ENCODE results near the gene HSD3B1. TPM values are rescaled to one million over a fixed set of nuclear protein-coding genes. Genes with fewer than 3 reads are reported as not detected.

The HSD3B1 gene
- total and polyA plus RNA-seq, 7 donors: not detected

DNA sequence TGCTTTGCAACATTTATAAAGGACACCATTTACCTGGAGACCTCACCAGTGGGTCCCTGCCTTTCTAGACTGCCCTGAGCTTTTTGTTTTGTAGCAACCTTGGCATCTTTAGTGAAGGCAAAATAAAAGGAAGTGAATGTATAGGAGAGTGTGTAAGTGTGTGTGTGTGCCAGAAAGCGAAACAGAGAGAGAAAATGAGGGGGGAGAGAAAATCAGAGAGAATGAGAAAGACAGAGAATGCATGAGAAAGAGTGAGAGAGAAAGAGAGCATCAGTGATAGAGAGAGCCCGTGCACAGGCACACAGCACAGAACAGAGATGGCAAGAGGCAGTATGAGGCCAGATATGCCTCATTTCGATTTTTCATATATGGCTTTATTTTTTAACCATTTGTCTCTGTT is 57.5 kb downstream of the HSD3B1 start:
- 82 to 90% (median 83%) methylated on average over 3 of the region's 3 CpGs for WGBS, 3 donors
- no peak for DNase-seq
- Histone ChIP-seq H3K4me3 (no peak overlapping the region), H3K27me3 (ENCODE audit: insufficient read depth in 3 of 3, low read length in 2 of 3) (no peaks in the 10 kb centered on the region), H3K27ac (no peak overlapping the region), H3K4me1 (no peaks in the 10 kb centered on the region), H3K36me3 (ENCODE audit: insufficient read depth in 1 of 2, low read depth in 1 of 2) (no peaks in the 10 kb centered on the region), H3K9me3 (no peaks in the 10 kb centered on the region)
- no peak for ATAC-seq
- intact Hi-C loops (cut with DNase I): no loop called here
- TF ChIP-seq, protein P1, sequence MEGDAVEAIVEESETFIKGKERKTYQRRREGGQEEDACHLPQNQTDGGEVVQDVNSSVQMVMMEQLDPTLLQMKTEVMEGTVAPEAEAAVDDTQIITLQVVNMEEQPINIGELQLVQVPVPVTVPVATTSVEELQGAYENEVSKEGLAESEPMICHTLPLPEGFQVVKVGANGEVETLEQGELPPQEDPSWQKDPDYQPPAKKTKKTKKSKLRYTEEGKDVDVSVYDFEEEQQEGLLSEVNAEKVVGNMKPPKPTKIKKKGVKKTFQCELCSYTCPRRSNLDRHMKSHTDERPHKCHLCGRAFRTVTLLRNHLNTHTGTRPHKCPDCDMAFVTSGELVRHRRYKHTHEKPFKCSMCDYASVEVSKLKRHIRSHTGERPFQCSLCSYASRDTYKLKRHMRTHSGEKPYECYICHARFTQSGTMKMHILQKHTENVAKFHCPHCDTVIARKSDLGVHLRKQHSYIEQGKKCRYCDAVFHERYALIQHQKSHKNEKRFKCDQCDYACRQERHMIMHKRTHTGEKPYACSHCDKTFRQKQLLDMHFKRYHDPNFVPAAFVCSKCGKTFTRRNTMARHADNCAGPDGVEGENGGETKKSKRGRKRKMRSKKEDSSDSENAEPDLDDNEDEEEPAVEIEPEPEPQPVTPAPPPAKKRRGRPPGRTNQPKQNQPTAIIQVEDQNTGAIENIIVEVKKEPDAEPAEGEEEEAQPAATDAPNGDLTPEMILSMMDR (IDR thresholded peaks at IDR 0.05): no peak

Other genes with a start within 250 kb of the HSD3B1 start
- not detected for gene HAO2, start 138.4 kb upstream of the HSD3B1 start, total RNA-seq
- gene HAO2, start 138.4 kb upstream of the HSD3B1 start, polyA plus RNA-seq: not detected
- gene HSD3B2, start 92.1 kb upstream of the HSD3B1 start, total RNA-seq: 1 to 10 TPM in 1 of 4 donors, not detected in 3; 5.4 TPM
- not detected for gene HSD3B2, start 92.1 kb upstream of the HSD3B1 start, polyA plus RNA-seq
- gene ZNF697, start 141.1 kb downstream of the HSD3B1 start, total RNA-seq: 1 to 10 TPM; 2.9 to 4.9 (median 3.9) TPM
- gene ZNF697, start 141.1 kb downstream of the HSD3B1 start, polyA plus RNA-seq: 1 to 10 TPM; 1.3 to 2.2 (median 2.0) TPM
- 1 to 10 TPM; 1.3 to 5.1 (median 3.6) TPM for gene PHGDH, start 204.7 kb downstream of the HSD3B1 start, total RNA-seq
- 1 to 10 TPM; 1.4 to 3.1 (median 2.7) TPM for gene PHGDH, start 204.7 kb downstream of the HSD3B1 start, polyA plus RNA-seq

All from psoas muscle (tissue), 8 donors.